Measurements from ENCODE around the gene SLC24A3. TPM values are rescaled to one million over a fixed set of nuclear protein-coding genes. Genes with fewer than 3 reads are reported as not detected.

Gene SLC24A3
- total RNA-seq, 1 donor from 2014 or later, result 0.21 TPM

DNA sequence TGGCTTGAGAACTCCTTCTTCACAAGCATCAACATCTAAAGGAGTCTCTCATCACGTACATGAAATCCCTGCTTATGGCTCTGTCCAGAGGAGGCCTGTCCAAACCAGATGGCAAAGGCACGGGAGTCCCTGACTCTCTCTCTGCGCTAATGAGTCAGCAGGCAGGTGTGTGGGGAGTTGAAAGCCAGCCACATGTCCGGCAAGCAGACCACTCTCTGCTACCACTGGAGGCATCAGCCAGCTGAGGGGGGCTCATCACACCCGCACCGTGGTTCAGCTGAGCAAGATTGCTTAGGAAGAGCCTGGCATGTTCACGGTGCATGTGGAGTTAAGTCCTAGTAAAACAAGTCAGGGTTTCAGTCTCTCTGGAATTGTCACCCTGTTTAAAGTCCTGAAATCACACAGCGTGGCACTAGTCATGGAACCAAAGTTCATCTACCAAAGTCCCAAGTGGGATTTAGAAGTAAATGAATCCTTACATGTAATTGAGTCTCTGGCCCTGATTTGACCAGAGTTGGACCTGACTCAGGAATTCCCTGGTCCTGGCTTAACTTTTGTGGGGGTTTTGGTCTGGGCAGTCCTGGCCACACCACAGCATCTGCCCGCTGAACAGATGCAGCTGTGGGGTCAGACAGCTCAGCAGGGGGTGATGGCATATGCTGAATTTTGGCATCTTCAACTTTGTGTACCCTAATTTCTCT, 390.4 kb downstream of the SLC24A3 start:
- H3K36me3 Mint-ChIP-seq, result no peaks in the 10 kb centered on the region
- peaks cover 4% of the 10 kb centered on the region for H3K9me3 Mint-ChIP-seq
- Histone ChIP-seq H3K79me2 (ENCODE audit: low read depth) (no peaks in the 10 kb centered on the region), H3K27me3 (no peaks in the 10 kb centered on the region), H3K4me2 (no peak overlapping the region), H3K9ac (no peak overlapping the region), H3K4me1 (no peaks in the 10 kb centered on the region), H3K4me3 (no peak overlapping the region), H2AFZ (replicated peaks) (no peak overlapping the region), H3K36me3 (no peaks in the 10 kb centered on the region), H4K20me1 (ENCODE audit: low read depth) (no peaks in the 10 kb centered on the region), H3K27ac (no peak overlapping the region), H3K9me3 (ENCODE audit: low read depth) (no peaks in the 10 kb centered on the region), H3F3A (ENCODE audit: low read depth) (no peaks in the 10 kb centered on the region)
- H3K4me1 Mint-ChIP-seq, result no peaks in the 10 kb centered on the region
- H3K27ac Mint-ChIP-seq, result no peak overlapping the region
- H3K4me3 Mint-ChIP-seq, result no peak overlapping the region
- H3K27me3 Mint-ChIP-seq (ENCODE audit: insufficient read depth, low read depth), result peaks cover 12% of the 10 kb centered on the region
- DNase-seq (ENCODE audit: low spot score), result no peak
- no peak for TF ChIP-seq EZH2 (IDR thresholded peaks at IDR 0.05)
- TF ChIP-seq EZH2phosphoT487 (IDR thresholded peaks at IDR 0.05), result no peak
- TF ChIP-seq, protein P1, sequence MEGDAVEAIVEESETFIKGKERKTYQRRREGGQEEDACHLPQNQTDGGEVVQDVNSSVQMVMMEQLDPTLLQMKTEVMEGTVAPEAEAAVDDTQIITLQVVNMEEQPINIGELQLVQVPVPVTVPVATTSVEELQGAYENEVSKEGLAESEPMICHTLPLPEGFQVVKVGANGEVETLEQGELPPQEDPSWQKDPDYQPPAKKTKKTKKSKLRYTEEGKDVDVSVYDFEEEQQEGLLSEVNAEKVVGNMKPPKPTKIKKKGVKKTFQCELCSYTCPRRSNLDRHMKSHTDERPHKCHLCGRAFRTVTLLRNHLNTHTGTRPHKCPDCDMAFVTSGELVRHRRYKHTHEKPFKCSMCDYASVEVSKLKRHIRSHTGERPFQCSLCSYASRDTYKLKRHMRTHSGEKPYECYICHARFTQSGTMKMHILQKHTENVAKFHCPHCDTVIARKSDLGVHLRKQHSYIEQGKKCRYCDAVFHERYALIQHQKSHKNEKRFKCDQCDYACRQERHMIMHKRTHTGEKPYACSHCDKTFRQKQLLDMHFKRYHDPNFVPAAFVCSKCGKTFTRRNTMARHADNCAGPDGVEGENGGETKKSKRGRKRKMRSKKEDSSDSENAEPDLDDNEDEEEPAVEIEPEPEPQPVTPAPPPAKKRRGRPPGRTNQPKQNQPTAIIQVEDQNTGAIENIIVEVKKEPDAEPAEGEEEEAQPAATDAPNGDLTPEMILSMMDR (IDR thresholded peaks at IDR 0.05), result no peak

DNA sequence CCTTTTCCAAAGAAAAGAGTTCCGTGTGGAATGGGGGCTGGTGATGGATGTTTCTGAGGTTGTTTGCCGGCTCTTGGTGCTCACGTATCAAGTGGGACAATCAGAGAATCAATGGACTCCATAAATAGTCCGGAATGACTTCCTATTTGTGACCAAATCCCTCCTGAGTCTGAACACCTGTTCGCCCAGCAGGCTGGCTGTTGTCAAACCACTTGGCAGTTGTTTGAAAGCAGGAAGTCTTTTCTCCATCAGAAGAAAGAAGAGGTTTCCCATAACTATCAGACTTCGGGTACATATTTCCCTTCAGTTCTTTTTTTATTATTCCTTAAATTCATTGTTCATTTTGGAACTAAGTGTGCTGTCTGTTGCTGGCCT, 390.9 kb downstream of the SLC24A3 start:
- H3K4me3 Mint-ChIP-seq, result no peak overlapping the region
- no peak overlapping the region for H2AFZ ChIP-seq (replicated peaks)
- H3K79me2 ChIP-seq (ENCODE audit: low read depth), result no peaks in the 10 kb centered on the region
- H3K4me1 ChIP-seq, result no peaks in the 10 kb centered on the region
- H4K20me1 ChIP-seq (ENCODE audit: low read depth), result no peaks in the 10 kb centered on the region
- peaks cover 4% of the 10 kb centered on the region for H3K9me3 Mint-ChIP-seq
- no peak overlapping the region for H3K27ac Mint-ChIP-seq
- no peaks in the 10 kb centered on the region for H3K36me3 Mint-ChIP-seq
- no peaks in the 10 kb centered on the region for H3K36me3 ChIP-seq
- H3K27me3 Mint-ChIP-seq (ENCODE audit: insufficient read depth, low read depth), result peaks cover 12% of the 10 kb centered on the region
- TF ChIP-seq EZH2 (IDR thresholded peaks at IDR 0.05), result no peak
- TF ChIP-seq, protein P1 (IDR thresholded peaks at IDR 0.05), result no peak
- no peak for TF ChIP-seq EZH2phosphoT487 (IDR thresholded peaks at IDR 0.05)
- H3K4me3 ChIP-seq, result no peak overlapping the region
- H3K4me1 Mint-ChIP-seq, result no peaks in the 10 kb centered on the region
- H3K27me3 ChIP-seq, result no peaks in the 10 kb centered on the region
- no peak overlapping the region for H3K9ac ChIP-seq
- H3K4me2 ChIP-seq, result no peak overlapping the region
- no peaks in the 10 kb centered on the region for H3K9me3 ChIP-seq (ENCODE audit: low read depth)
- no peaks in the 10 kb centered on the region for H3F3A ChIP-seq (ENCODE audit: low read depth)
- no peak overlapping the region for H3K27ac ChIP-seq
- DNase-seq (ENCODE audit: low spot score), result no peak

DNA sequence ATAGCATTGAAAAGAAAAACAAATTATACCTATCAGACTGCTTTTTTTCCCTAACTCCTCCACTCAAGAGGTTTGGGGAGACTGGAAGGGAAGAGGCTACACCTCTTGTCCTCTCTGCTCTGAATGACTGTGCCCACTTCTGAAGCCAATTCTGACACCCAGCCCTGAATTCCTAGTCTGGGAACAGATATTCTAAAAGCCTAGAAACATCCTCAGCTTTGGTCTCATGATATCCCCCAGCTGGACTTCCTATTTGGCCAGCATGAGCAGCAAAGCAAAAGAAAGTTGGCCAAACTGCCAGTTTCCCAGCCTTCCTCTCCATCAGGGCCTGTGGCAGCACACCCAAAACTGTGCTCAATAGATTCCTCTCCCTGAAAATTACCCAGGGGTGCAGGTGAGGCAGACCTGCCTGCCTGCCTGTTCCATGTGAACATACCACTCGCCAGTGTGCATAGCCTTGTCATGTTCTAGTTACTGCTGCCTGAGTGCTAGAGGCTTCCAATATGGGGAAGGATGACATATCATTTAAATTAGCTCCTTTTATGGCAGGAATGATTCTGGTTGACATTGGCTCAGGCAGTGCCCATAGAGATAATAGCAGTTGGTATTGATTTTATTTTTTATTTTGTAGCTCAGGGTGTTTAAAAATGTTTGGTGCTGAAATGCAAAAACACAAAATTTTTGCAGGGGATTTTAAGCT, 393.5 kb downstream of the SLC24A3 start:
- H3K4me3 Mint-ChIP-seq, result no peak overlapping the region
- H3K36me3 Mint-ChIP-seq, result no peaks in the 10 kb centered on the region
- Histone ChIP-seq H3K27ac (no peak overlapping the region), H3K36me3 (no peaks in the 10 kb centered on the region), H3K27me3 (no peaks in the 10 kb centered on the region), H2AFZ (replicated peaks) (no peak overlapping the region), H3F3A (ENCODE audit: low read depth) (no peaks in the 10 kb centered on the region), H3K9me3 (ENCODE audit: low read depth) (no peaks in the 10 kb centered on the region), H3K9ac (no peak overlapping the region), H3K4me3 (no peak overlapping the region), H3K4me1 (no peaks in the 10 kb centered on the region), H3K79me2 (ENCODE audit: low read depth) (no peaks in the 10 kb centered on the region), H3K4me2 (no peak overlapping the region), H4K20me1 (ENCODE audit: low read depth) (no peaks in the 10 kb centered on the region)
- H3K27me3 Mint-ChIP-seq (ENCODE audit: insufficient read depth, low read depth), result peaks cover 15% of the 10 kb centered on the region
- H3K27ac Mint-ChIP-seq, result no peak overlapping the region
- DNase-seq (ENCODE audit: low spot score), result no peak
- H3K4me1 Mint-ChIP-seq, result no peaks in the 10 kb centered on the region
- TF ChIP-seq, protein P1 (IDR thresholded peaks at IDR 0.05), result no peak
- TF ChIP-seq EZH2phosphoT487 (IDR thresholded peaks at IDR 0.05) (no peak), EZH2 (IDR thresholded peaks at IDR 0.05) (no peak)
- H3K9me3 Mint-ChIP-seq, result peaks cover 4% of the 10 kb centered on the region
